ENCODE results near the gene TRIOBP.

DNA sequence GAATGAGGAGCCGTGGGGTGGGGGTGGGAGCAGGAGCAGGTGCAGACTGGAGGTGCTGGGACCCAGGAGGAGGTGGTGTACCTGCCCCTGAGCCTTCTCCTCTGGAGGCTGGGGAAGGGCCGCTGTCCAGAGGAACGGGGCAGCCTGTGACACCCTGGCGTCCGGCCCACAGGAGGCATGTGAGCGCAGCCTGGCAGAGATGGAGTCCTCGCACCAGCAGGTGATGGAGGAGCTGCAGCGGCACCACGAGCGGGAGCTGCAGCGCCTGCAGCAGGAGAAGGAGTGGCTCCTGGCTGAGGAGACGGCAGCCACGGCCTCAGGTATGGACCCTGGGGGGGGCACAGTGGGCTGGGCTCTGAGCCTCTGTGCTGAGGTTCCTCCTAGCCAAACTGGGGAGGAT lies 68.7 kb downstream of the TRIOBP start:
- TF ChIP-seq POLR2AphosphoS5 (IDR thresholded peaks at IDR 0.05; ENCODE audit: low read depth, low read length) (no peak), TAF1 (IDR thresholded peaks at IDR 0.05; ENCODE audit: borderline replicate concordance, insufficient read depth, low read length) (no peak), SIN3A (IDR thresholded peaks at IDR 0.05; ENCODE audit: borderline replicate concordance, insufficient read depth, low read length) (no peak), FOXP2 (optimal IDR thresholded peaks at IDR 0.05; ENCODE audit: borderline replicate concordance, extremely low read depth, extremely low read length, insufficient read depth) (no peak)
- TF ChIP-seq, protein P1, sequence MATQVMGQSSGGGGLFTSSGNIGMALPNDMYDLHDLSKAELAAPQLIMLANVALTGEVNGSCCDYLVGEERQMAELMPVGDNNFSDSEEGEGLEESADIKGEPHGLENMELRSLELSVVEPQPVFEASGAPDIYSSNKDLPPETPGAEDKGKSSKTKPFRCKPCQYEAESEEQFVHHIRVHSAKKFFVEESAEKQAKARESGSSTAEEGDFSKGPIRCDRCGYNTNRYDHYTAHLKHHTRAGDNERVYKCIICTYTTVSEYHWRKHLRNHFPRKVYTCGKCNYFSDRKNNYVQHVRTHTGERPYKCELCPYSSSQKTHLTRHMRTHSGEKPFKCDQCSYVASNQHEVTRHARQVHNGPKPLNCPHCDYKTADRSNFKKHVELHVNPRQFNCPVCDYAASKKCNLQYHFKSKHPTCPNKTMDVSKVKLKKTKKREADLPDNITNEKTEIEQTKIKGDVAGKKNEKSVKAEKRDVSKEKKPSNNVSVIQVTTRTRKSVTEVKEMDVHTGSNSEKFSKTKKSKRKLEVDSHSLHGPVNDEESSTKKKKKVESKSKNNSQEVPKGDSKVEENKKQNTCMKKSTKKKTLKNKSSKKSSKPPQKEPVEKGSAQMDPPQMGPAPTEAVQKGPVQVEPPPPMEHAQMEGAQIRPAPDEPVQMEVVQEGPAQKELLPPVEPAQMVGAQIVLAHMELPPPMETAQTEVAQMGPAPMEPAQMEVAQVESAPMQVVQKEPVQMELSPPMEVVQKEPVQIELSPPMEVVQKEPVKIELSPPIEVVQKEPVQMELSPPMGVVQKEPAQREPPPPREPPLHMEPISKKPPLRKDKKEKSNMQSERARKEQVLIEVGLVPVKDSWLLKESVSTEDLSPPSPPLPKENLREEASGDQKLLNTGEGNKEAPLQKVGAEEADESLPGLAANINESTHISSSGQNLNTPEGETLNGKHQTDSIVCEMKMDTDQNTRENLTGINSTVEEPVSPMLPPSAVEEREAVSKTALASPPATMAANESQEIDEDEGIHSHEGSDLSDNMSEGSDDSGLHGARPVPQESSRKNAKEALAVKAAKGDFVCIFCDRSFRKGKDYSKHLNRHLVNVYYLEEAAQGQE (IDR thresholded peaks at IDR 0.05; ENCODE audit: insufficient read depth in 1 of 2, low read depth in 2 of 2, low read length in 2 of 2), result no peak
